Stimulated activated CD8-positive, alpha-beta memory T cell treated with anti-CD3 and anti-CD28 coated beads, Interleukin-2, amount 100 ng/mL, for 48 hours (primary cell): Measurements from ENCODE around the gene BBLN.
A peak's percentile ranks its signal among the peaks of the same experiment; 100 is the strongest.

Experiments used
- DNase-seq, 2 donors: peaks; one replicate each; pipeline ENCODE4 v3.0.0-alpha.2; 2020; ENCODE audit warnings: low read depth in 2 of 2

Gene BBLN

GRCh38 chr9:128191406-128192046 is 31.5 kb downstream of the BBLN start, which contains the start of gene CIZ1:
TSS of gene CIZ1 (minus strand) at chr9:128191572. CDS start at chr9:128190857, 715 bp downstream.
- peak; percentile 66 to 73 for DNase-seq

- peak in 1 of 2 donors; percentile 36 for DNase-seq
Measured at GRCh38 chr9:128192601-128193371, 32.7 kb downstream of the BBLN start.

GRCh38 chr9:128193469-128194096 is 33.5 kb downstream of the BBLN start:
- DNase-seq, result no peak

GRCh38 chr9:128201441-128202369 is 41.6 kb downstream of the BBLN start:
- no peak for DNase-seq

GRCh38 chr9:128202648-128203023 is 42.6 kb downstream of the BBLN start:
- DNase-seq, result no peak

- peak; percentile 50 to 65 for DNase-seq
Measured at GRCh38 chr9:128203024-128203706, 43.1 kb downstream of the BBLN start, which contains the start of gene DNM1. TSS of gene DNM1 (plus strand) at chr9:128203379. CDS start at chr9:128203471, 92 bp downstream.

GRCh38 chr9:128203707-128204551 is 43.9 kb downstream of the BBLN start:
- DNase-seq, result no peak

- no peak for DNase-seq
Measured at GRCh38 chr9:128204858-128205257, 44.8 kb downstream of the BBLN start.

- no peak for DNase-seq
Measured at GRCh38 chr9:128205296-128205944, 45.4 kb downstream of the BBLN start.

GRCh38 chr9:128206484-128206883 is 46.4 kb downstream of the BBLN start:
- DNase-seq, result no peak

GRCh38 chr9:128206916-128207910 is 47.1 kb downstream of the BBLN start:
- no peak for DNase-seq

GRCh38 chr9:128208386-128208785 is 48.3 kb downstream of the BBLN start:
- DNase-seq, result no peak

- no peak for DNase-seq
Measured at GRCh38 chr9:128208946-128209669, 49.0 kb downstream of the BBLN start.

- DNase-seq, result no peak
Measured at GRCh38 chr9:128211186-128211980, 51.3 kb downstream of the BBLN start.

GRCh38 chr9:128211981-128212281 is 51.9 kb downstream of the BBLN start:
- no peak for DNase-seq
